Uterus (tissue), 2 donors: ENCODE measurements around the gene RAMAC.

Experiments
- POLR2A ChIP-seq, 2 donors: fragments of 450-650 bp; IDR thresholded peaks; one replicate each; pipeline ENCODE4 v1.6.1; 2016; ENCODE audit warnings: antibody characterized with exemption in 2 of 2, mild to moderate bottlenecking in 1 of 2, moderate library complexity in 1 of 2
- TF ChIP-seq, protein P1 (sequence below), 4 experiments: fragments of 200-600 bp in 2 of 4; fragments of 450-650 bp in 2 of 4; sonication (generic) in 2 of 4; IDR thresholded peaks; one replicate each; pipeline ENCODE4 v1.5.1; 2016 to 2019; ENCODE audit warnings: antibody characterized with exemption in 4 of 4, mild to moderate bottlenecking in 2 of 4, moderate library complexity in 1 of 4

GRCh38 chr15:82944821-82945220 is 41.2 kb upstream of the RAMAC start:
- TF ChIP-seq, protein P1, sequence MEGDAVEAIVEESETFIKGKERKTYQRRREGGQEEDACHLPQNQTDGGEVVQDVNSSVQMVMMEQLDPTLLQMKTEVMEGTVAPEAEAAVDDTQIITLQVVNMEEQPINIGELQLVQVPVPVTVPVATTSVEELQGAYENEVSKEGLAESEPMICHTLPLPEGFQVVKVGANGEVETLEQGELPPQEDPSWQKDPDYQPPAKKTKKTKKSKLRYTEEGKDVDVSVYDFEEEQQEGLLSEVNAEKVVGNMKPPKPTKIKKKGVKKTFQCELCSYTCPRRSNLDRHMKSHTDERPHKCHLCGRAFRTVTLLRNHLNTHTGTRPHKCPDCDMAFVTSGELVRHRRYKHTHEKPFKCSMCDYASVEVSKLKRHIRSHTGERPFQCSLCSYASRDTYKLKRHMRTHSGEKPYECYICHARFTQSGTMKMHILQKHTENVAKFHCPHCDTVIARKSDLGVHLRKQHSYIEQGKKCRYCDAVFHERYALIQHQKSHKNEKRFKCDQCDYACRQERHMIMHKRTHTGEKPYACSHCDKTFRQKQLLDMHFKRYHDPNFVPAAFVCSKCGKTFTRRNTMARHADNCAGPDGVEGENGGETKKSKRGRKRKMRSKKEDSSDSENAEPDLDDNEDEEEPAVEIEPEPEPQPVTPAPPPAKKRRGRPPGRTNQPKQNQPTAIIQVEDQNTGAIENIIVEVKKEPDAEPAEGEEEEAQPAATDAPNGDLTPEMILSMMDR (IDR thresholded peaks at IDR 0.05) = no peak
- TF ChIP-seq POLR2A (IDR thresholded peaks at IDR 0.05) = no peak
